ENCODE measurements around the gene SYT1. TPM values are rescaled to one million over a fixed set of nuclear protein-coding genes. Genes with fewer than 3 reads are reported as not detected.
A peak's percentile ranks its signal among the peaks of the same experiment; 100 is the strongest.

Gene SYT1
- total and polyA plus RNA-seq, 8 donors, result under 0.01 to 11.4 (median 0.88) TPM

- WGBS, 5 donors, result 63 to 74% (median 71%) methylated on average over 6 of the region's 6 CpGs
- H3K4me1 ChIP-seq, result peaks cover 0 to 21% (median 5%) of the 10 kb centered on the region in 4 donors
- intact Hi-C loops (cut with DNase I; ENCODE audit: low total_unique reads), result no loop called here
- TF ChIP-seq POLR2A (IDR thresholded peaks at IDR 0.05) (no peak), POLR2AphosphoS5 (IDR thresholded peaks at IDR 0.05) (peak in 1 of 3 donors; percentile 50)
- H3K27ac ChIP-seq, result peak overlapping the region in 3 of 5 donors; percentile 39 to 60 (median 46)
- H3K27me3 ChIP-seq, result no peaks in the 10 kb centered on the region
- H3K36me3 ChIP-seq, result no peaks in the 10 kb centered on the region
- no peak overlapping the region for H3K4me3 ChIP-seq
- H3K9me3 ChIP-seq, result no peaks in the 10 kb centered on the region
- DNase-seq, result peak; percentile 25 to 53
Measured at GRCh38 chr12:79451978-79452377, 587.4 kb downstream of the SYT1 start.

- DNase-seq, result no peak
- peak overlapping the region in 1 of 5 donors; percentile 6 for H3K27ac ChIP-seq
- H3K36me3 ChIP-seq, result no peaks in the 10 kb centered on the region
- TF ChIP-seq CTCF (IDR thresholded peaks at IDR 0.05) (no peak), POLR2AphosphoS5 (IDR thresholded peaks at IDR 0.05) (no peak), POLR2A (IDR thresholded peaks at IDR 0.05) (no peak), EP300 (IDR thresholded peaks at IDR 0.05) (no peak)
- WGBS, 5 donors, result 89 to 97% (median 90%) methylated on average over 6 of the region's 6 CpGs
- intact Hi-C loops (cut with DNase I; ENCODE audit: low total_unique reads), result no loop called here
- no peaks in the 10 kb centered on the region for H3K27me3 ChIP-seq
- H3K9me3 ChIP-seq, result no peaks in the 10 kb centered on the region
- peaks cover 0 to 21% (median 5%) of the 10 kb centered on the region in 4 donors for H3K4me1 ChIP-seq
- H3K4me3 ChIP-seq, result no peak overlapping the region
Measured at GRCh38 chr12:79452906-79453305, 588.3 kb downstream of the SYT1 start.

- intact Hi-C loops (cut with DNase I; ENCODE audit: low total_unique reads), result no loop called here
- Histone ChIP-seq H3K36me3 (no peaks in the 10 kb centered on the region), H3K4me3 (no peak overlapping the region), H3K27me3 (no peaks in the 10 kb centered on the region), H3K9me3 (no peaks in the 10 kb centered on the region), H3K4me1 (peaks cover 0 to 21% (median 5%) of the 10 kb centered on the region in 4 donors), H3K27ac (no peak overlapping the region)
- WGBS, 5 donors, result 53 to 65% (median 63%) methylated on average over 3 of the region's 3 CpGs
- no peak for DNase-seq
- TF ChIP-seq POLR2AphosphoS5 (IDR thresholded peaks at IDR 0.05) (no peak), POLR2A (IDR thresholded peaks at IDR 0.05) (no peak), EP300 (IDR thresholded peaks at IDR 0.05) (no peak), CTCF (IDR thresholded peaks at IDR 0.05) (no peak)
Measured at GRCh38 chr12:79453820-79454219, 589.2 kb downstream of the SYT1 start.

GRCh38 chr12:79454338-79454843 lies 589.8 kb downstream of the SYT1 start:
- Histone ChIP-seq H3K27ac (no peak overlapping the region), H3K36me3 (no peaks in the 10 kb centered on the region), H3K4me3 (no peak overlapping the region), H3K9me3 (no peaks in the 10 kb centered on the region), H3K27me3 (no peaks in the 10 kb centered on the region), H3K4me1 (peaks cover 0 to 21% (median 5%) of the 10 kb centered on the region in 4 donors)
- 52 to 58% (median 52%) methylated on average over 3 of the region's 3 CpGs for WGBS, 5 donors
- intact Hi-C loops (cut with DNase I; ENCODE audit: low total_unique reads), result no loop called here
- no peak for TF ChIP-seq POLR2A (IDR thresholded peaks at IDR 0.05)
- no peak for TF ChIP-seq POLR2AphosphoS5 (IDR thresholded peaks at IDR 0.05)
- TF ChIP-seq EP300 (IDR thresholded peaks at IDR 0.05), result no peak
- TF ChIP-seq CTCF (IDR thresholded peaks at IDR 0.05), result no peak
- peak in 1 of 2 donors; percentile 8 for DNase-seq

- Histone ChIP-seq H3K9me3 (no peaks in the 10 kb centered on the region), H3K4me3 (no peak overlapping the region), H3K27me3 (no peaks in the 10 kb centered on the region), H3K4me1 (peaks cover 0 to 21% (median 5%) of the 10 kb centered on the region in 4 donors), H3K27ac (no peak overlapping the region), H3K36me3 (no peaks in the 10 kb centered on the region)
- WGBS, 5 donors, result 65 to 88% (median 77%) methylated on average over 2 of the region's 2 CpGs
- TF ChIP-seq EP300 (IDR thresholded peaks at IDR 0.05), result no peak
- no peak for TF ChIP-seq POLR2AphosphoS5 (IDR thresholded peaks at IDR 0.05)
- TF ChIP-seq CTCF (IDR thresholded peaks at IDR 0.05), result no peak
- no peak for TF ChIP-seq POLR2A (IDR thresholded peaks at IDR 0.05)
- peak in 1 of 2 donors; percentile 20 for DNase-seq
- intact Hi-C loops (cut with DNase I; ENCODE audit: low total_unique reads), result no loop called here
Measured at GRCh38 chr12:79455286-79455685, 590.7 kb downstream of the SYT1 start.
